HG03378 (cell line): ENCODE measurements around the gene SNHG17.
A peak's percentile ranks its signal among the peaks of the same experiment; 100 is the strongest.
"Not testable (repeated sequence)": the region's sequence is repeated elsewhere in the genome, so short reads cannot be mapped to it uniquely, and the experiment has no call there.

Experiments used
- ATAC-seq: cut with Tn5 transposase; IDR thresholded peaks from one replicate; pipeline ENCODE4 v1.9.1; 2021; ENCODE audit warnings: mild to moderate bottlenecking, moderate library complexity; ENCODE audit not compliant: unreplicated experiment

SNHG17 gene

DNA sequence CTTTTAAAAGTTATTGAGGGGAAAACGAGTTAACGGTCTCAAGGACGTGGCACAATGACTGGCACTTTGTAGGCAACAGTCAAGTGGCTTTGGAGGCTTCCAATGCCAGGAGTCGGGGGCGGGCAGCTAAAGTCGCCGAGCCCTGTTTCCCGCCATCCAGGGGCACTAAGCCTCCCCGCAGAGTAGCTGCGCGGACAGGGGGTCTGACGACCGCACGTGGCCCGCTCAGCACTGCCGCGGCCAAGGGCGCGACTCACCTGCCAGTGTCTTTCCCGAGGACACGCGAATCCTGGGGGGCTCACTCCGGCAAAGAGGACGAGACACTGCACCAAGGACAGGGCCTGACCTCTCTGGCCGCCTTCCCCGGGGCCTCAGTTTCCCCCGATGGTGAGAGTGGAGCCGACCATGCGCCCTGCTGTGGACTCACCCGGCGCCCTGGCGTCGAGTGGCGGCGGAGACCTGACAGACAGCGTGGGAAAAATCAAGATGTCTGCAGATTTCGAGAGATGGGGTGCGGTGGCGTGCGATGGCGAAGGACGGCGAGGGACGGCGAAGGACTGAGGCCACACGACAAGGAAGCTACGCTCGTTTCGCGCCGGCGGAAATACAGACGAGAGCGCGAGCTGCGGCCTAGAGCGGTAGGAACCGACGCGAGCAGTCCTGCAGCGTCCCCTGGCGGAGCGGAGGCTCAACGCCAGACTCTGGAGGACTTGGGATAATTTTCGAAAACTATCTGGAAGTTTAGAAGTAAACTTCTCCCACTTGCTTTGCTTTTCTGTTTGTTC lies at the start of gene SNHG17:
Gene SNHG17, minus strand, starts transcription at position 559 of the 785 bp plus-strand sequence.
- ATAC-seq = peak; percentile 44

DNA sequence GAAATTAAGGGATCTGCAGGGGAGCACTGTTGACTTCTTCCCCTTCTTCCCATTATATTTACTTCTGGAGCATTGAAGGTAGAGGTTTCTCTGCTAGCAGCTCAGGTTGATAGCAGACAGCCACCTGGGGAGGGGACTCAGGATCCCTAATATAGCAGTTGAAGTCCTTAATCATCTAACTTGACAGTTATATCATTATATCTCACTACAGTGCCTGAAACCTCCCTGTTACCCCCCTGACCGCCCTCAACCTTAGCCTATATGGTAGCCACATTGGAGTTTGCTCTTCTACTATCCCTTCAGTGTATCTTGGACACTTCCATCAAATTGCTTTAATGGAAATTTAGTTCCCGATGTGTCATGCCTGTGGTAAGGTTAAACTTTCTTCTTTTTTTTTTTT lies 44.5 kb upstream of the SNHG17 start:
- ATAC-seq = no peak

DNA sequence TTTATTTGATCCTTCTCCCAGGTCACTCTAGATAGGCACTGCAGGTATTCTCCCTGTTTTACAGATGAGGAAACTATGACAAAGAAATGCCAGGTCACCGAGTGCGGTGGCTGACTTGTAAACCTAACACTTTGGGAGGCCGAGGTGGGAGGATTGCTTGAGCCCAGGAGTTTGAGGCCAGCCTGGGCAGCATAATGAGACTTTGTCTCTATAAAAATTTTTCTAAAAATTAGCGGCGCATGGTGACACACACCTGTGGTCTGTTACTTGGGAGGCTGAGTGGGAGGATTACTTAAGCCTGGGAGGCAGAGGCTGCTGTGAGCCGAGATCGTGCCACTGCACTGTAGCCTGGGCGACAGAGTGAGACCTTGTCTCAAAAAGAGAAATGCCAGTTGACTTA lies 42.6 kb upstream of the SNHG17 start:
- no peak for ATAC-seq

DNA sequence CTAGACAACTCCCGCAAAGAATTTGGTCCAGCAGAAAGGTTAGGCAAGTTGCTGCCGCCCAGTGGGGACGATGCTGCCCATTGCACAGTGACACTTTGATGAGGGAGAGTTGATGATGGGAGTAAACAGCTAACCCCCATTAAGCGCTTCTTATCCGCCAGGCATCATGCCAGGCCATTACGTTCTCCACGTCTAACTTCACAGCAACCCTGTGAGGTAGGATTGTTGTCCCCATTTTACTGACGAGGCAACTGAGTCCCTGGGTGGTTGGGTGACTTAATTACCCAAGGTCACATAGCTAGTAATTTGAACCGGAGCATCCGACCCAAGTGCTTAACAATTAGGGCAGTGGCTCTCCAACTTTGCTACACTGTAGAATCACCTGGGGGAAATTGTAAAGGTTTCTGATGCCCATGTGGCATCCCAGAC lies 38.3 kb upstream of the SNHG17 start:
- ATAC-seq = peak; percentile 1

DNA sequence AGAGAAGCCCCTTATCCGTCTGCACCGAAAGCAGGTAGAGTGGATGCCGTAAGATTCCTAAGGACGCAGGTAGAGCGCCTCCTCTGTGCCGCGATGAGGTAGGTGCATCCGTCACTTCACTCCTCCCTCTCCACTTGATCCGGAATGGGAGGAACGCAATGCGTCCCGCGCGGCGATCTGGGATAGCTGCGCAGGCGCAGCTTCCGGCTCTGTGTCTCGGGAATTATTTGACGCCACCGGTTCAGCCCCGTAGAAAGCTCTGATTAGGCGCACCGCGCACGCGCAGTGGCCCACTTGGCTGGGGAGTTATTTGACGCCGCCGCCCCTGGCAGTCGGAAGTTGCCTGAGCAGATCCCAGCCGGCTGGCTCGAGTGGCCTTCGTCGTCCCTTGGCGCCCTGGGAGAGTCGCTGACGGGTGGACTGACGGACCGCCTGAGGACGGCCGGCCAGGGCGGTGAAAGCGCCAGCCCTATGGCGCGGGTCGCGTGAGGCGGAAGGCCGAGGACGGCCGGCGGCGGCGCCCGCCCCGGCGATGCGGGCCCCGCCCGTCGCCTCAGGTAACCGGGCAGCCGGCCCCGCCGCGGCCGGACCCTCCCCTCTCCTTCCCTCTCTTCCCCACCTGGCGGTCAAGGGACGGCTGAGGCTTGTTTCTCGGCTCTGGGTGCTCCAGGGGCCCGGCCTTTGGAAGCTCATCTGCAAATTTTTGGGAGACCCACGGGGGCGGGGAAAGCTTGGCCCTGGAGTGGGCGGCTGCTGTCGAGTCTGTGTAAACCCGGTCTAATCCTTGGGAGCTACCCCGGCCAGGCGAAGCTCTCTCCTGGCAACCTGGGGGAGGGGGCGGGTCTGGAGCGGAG lies 37.6 kb upstream of the SNHG17 start, which contains the start of gene RALGAPB:
Gene RALGAPB, plus strand, starts transcription at position 331 of the 854 bp plus-strand sequence. CDS start 15,590 bp downstream, outside the sequence.
- ATAC-seq = peak; percentile 84

DNA sequence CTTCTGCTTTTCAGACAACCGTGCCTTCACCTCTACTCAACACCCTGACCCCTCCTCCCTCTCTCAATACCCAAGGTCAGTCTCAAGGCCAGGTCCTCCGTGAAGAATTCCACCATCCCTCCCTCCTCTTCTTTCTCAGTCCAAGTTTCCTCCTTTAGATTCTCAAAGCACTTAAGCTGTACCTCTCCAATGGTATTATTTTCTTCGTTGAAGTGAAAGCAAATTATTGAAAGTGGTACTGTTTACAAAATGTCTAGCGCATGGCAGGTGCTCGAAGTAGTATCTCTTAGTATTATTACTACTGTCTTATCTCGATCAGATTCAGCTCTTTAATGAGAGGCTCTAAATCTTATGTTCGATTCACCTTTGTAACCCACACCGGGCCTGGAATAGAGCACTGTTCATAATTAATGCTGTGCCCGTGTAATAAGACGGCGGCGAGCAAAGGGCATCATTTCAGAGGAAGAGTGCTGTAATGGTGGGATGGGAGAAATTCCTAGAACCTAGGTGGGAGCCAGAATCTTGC lies 36.9 kb upstream of the SNHG17 start:
- ATAC-seq = no peak

DNA sequence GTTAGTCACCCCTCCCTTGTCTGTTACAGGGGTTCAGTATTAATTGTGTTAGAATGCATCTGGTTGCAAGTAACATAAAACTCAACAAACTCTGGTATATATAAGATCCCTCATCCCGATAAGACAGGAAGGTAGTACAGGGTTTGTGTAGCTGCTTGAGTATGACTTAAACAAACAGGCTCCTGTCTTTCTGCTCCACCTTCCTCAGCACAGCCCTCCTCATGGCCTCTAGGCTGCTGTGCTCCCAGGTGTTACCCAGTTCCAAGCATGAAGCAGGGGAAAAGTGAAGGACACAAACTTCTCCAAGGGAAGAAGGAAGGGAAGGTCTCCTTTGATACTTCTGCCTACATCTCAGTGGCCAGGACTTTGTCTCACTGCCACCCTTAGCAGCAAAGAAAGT lies 36.1 kb upstream of the SNHG17 start:
- no peak for ATAC-seq

DNA sequence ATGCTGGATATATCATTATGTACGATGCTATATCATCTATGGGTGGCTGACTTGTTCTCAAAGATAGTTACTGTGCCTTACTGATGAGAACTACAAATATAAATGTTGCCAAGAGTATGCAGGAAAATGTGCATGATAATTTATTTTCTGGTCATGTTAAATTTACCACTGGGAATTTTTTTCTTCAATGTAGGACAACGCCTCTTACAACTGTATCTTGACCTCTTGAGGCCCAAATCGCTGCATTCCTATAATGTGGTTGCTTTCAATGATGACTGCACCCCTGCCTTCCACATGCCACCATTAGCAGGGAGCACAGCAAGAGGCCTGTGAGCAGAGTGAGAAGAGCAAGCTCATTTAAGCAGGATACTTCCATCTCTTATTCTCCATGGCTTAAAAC lies 31.9 kb upstream of the SNHG17 start:
- no peak for ATAC-seq

DNA sequence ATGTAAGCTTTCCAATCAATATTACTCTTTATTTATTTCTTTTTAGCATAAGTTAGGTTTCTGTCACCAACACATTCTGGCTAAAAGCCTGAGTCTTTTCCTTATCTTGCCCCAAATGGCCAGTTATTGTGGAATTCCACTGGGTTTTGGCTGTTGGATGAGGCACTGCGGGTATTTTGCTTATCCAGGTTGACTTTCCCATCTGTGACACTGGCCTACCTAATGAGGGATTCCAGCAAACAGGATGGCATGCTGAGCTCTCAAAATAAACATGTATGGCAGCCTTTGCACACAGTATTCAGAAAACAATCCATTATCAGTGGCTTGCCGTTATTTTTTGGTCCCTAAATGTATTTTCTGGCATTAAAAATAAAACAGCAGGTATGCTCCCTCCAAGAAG lies 31.0 kb upstream of the SNHG17 start:
- ATAC-seq = no peak

DNA sequence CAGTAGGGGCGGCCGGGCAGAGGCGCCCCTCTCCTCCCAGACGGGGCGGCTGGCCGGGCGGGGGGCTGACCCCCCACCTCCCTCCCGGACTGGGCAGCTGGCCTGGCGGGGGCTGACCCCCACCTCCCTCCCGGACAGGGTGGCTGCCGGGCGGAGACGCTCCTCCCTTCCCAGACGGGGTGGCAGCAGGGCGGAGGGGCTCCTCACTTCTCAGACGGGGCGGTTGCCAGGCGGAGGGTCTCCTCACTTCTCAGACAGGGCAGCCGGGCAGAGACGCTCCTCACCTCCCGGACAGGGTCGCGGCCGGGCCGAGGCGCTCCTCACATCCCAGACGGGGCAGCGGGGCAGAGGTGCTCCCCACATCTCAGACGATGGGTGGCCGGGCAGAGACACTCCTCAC lies 26.4 kb upstream of the SNHG17 start:
- not testable (repeated sequence) for ATAC-seq

DNA sequence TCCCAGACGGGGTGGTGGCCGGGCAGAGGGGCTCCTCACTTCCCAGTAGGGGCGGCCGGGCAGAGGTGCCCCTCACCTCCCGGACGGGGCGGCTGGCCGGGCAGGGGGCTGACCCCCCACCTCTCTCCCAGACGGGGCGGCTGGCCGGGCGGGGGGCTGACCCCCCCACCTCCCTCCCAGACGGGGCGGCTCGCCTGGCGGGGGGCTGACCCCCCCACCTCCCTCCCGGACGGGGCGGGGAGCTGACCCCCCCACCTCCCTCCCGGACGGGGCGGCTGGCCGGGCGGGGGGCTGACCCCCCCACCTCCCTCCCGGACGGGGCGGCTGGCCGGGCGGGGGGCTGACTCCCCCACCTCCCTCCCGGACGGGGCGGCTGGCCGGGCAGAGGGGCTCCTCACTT lies 26.0 kb upstream of the SNHG17 start:
- not testable (repeated sequence) for ATAC-seq

DNA sequence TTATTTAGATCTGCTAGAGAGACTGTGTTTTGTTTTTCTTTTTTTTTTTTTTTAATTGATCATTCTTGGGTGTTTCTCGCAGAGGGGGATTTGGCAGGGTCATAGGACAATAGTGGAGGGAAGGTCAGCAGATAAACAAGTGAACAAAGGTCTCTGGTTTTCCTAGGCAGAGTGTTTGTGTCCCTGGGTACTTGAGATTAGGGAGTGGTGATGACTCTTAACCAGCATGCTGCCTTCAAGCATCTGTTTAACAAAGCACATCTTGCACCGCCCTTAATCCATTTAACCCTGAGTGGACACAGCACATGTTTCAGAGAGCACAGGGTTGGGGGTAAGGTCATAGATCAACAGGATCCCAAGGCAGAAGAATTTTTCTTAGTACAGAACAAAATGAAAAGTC lies 25.5 kb upstream of the SNHG17 start:
- not testable (repeated sequence) for ATAC-seq

DNA sequence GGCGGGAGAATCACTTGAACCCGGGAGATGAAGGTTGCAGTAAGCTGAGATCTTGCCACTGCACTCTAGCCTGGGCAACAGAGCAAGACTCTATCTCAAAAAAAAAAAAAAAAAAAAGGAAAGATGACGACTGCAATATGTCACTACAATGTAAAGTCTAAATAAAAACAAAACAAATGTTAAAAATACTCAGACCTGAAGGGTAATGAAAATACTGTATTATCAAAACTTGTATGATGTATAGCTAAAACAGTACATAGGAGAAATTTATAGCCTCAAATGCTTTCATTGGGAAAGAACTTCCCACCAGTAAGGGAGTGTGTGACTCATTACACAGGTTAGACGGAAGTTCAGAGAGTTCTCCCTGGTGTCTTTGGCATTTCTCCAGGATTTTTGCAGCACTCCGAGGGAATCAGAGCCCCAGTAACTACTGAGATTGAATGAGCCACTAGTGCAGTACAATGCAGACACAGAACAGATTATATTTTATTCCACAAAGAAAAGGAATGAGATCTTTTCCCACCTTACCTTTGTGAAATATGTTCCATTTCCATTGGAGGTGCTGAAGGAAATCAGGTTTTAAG lies 25.0 kb upstream of the SNHG17 start:
- no peak for ATAC-seq

DNA sequence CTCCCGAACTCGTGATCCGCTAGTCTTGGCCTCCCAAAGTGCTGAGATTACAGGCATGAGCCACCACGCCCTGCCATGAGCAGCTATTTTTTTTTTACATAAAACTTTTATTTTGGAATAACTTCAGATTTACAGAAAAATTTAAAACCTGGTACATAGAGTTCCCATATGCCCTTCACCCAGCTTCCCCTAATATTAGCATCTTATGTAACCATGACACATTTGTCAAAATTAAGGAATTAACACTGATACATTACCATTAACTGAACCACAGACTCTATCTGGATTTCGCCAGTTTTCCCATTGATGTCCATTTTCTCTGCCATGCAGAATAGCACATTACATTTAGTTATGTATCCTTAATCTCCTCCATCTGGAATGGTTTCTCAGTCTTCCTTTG lies 23.2 kb upstream of the SNHG17 start:
- ATAC-seq = no peak

DNA sequence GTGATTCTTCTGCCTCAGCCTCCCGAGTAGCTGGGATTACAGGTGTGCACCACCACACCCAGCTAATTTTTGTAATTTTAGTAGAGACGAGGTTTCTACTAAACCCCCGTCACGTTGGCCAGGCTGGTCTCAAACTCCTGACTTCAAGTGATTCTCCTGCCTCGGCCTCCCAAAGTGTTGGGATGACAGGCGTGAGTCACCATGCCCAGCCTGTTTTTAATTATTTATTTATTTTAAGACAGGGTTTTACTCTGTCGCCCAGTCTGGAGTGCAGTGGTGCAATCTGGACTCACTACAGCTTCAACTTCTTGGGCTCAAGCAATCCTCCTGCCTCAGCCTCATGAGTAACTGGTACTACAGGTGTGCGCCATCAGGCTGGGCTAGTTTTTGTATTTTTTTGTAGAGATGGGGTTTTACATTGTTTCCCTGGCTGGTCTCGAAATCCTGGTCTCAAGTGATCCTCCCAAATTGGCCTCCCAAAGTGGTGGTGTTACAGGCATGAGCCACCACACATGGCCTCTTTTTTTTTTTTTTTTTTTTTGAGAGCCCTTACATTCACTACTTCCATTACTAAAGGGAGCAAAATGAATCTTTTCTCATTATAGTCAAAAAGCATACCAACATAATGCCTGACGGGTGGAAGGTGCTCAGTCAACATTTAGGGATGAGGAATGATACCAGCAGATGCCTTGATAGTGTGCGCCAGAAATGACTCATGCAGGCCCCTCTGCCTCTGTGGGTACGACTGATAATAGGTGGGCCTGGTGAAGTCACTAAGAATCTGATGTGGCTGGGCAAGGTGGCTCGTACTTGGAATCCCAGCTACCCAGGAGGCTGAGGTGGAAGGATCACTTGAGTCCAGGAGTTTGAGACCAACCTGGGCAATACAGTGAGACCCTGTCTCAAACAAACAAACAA lies 19.7 kb upstream of the SNHG17 start:
- no peak for ATAC-seq

DNA sequence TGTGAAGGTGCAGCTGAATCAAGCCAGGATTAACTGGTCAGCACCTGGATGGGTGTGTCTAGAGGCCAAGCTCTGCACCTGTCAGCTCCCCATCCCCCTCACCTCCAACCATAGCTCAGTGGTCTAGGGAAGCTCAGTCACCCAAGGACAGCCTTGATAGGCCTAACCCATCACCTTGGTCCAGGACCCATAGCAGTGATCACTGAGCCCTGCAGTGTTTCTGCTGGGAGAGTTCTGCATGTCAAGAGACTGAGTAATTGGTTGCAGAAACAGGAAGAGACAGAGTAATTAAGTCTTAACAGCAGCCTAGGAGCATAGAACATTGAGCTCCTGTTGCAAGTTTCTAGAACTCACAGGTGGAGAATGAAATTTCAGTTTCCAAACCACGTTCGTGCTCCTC lies 18.8 kb upstream of the SNHG17 start:
- ATAC-seq = no peak

DNA sequence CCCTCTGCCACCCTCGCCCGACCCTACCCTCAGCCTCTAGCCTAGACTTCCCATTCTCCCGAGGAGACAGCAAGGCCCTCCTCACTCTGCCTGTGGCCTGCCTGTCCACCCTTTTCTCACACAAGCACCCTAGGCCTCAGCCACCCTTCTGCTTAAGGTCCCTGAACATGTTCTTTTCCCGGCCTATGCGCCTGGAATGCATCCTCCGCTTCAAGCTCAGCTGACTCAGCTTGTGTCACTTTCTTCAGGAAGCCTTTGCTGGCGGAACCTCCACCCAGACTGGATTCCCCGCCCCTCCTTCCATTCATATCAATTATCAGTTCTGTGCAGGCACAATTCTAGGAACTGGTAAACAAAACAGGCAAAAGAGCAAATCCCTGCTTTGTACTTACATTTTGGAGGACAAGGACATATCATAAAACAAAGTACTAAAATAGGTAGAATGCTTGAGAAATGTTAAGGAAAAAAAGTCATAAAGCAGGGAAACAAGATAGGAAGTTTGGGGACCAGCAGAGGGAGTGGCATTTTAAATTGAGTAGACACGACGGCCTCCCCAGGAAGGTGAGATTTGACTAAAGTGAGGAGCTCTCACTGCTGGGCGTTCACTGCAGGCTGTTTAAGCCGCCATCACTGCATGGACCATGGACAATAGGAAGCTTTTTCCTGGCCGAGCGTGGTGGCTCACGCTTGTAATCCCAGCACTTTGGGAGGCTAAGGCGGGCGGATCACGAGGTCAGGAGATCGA lies 17.9 kb upstream of the SNHG17 start:
- no peak for ATAC-seq

DNA sequence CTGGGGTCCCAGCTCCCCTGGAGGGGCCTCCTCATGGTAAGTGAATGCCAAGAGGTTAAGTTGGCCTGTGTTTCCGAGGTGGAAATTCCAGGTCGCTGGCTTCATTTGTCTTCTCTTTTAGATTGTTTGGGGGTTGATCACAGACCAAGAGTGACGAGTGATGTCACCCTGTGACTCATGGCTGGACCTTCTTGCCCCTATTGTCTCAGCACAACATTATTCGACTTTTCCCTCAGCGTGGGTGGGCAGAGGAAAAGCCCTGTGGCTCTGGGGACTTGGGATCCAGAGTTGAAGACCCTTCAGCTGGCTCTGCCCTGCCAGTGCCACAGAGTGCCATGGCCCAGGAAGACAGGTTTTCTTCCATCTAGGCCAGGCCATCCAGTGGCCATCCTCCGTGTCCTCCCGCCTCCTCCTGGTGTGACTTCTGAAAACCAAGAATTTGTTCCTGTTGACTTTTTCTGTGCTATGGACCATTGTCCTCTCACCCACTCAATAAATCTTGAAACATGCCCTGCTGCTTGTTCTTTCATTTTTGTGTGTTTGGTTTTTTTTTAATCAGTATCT lies 15.4 kb upstream of the SNHG17 start:
- no peak for ATAC-seq

DNA sequence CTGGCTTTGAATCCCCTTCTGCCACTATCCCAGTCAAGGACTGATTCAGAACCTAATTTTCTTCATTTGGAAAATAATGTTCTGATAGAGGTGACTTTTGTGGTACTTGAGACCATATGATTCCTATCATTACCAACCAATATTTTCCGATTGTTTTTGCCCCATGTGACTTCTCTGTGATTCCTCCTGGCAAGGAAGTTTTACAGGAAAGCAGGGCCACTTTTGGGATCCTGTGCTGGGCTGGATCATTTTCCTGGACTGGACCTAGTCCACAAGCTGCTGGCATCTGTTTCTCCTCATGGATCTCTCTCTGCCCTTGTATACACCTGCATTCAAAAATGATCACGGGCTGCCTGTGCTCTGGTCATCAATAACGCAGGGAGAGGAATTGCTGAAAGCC lies 13.9 kb upstream of the SNHG17 start:
- no peak for ATAC-seq
